Activated CD8-positive, alpha-beta memory T cell treated with anti-CD3 and anti-CD28 coated beads, Interleukin-2, amount 50 U/mL, for 1 hour (primary cell): ENCODE data around the gene UQCC2.

Experiments
- DNase-seq: peaks from one replicate; pipeline ENCODE4 v3.0.0-alpha.2; 2020; ENCODE audit errors: extremely low read depth

The UQCC2 gene

DNA sequence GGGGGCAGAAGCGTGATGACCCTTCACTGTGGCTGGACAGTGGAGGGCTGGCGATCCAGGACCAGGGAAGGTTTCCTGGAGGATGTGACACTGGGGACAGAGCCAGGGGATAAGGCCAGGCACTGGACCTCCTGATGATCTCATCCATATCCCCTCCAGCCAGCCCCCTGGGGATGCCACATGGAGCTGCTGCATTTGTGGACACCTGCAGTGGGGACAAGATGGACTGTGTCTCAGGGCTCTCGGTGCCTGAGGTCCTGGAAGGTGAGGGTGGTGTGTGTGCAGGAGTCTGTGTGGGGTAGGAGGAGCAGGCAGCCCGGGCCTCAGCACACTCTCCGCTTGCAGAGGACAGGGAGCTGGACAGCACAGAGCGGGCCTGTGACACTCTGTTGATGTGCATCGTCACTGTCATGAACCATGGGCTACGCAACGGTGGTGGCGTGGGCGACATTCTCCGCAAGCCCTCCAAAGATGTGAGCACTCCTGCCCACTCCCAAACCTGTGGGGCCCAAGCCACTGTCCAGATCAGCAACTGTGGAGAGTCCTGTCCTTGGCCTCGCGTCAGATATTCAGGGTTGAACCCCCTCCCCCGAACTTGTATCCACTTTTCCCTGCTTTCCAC is 19.9 kb downstream of the UQCC2 start:
- no peak for DNase-seq

GRCh38 chr6:33690766-33691165 is 20.7 kb downstream of the UQCC2 start:
- DNase-seq: no peak

DNA sequence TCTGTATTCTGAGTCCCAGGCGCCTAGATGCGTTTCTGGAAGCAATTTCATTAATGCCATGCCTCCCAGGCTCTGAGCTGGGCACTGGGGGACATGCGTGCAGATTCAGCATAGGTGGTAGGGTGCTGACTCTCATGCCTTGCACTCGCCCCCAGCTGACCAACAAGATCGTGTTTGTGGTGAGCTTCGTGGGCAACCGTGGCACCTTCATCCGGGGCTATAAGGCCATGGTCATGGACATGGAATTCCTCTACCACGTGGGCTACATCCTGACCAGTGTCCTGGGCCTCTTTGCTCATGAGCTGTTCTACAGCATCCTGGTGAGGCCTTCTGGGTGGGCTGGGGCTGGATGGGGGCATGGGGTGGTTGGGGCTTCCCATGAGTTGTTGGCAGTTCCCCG is 21.6 kb downstream of the UQCC2 start:
- no peak for DNase-seq

DNA sequence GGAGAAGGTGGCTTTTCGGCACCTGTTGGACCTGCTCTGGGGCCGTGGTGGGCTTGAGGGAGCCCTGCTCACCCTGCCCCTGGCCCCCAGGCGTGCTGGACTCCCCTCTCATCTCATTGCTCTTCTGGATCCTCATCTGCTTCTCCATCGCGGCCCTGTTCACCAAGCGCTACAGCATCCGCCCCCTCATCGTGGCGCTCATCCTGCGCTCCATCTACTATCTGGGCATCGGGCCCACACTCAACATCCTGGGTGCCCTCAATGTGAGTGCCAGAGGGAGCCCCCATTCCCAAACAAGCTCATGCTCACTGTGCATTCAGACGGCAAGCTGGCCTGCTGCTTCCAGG is 22.4 kb downstream of the UQCC2 start:
- DNase-seq: no peak

DNA sequence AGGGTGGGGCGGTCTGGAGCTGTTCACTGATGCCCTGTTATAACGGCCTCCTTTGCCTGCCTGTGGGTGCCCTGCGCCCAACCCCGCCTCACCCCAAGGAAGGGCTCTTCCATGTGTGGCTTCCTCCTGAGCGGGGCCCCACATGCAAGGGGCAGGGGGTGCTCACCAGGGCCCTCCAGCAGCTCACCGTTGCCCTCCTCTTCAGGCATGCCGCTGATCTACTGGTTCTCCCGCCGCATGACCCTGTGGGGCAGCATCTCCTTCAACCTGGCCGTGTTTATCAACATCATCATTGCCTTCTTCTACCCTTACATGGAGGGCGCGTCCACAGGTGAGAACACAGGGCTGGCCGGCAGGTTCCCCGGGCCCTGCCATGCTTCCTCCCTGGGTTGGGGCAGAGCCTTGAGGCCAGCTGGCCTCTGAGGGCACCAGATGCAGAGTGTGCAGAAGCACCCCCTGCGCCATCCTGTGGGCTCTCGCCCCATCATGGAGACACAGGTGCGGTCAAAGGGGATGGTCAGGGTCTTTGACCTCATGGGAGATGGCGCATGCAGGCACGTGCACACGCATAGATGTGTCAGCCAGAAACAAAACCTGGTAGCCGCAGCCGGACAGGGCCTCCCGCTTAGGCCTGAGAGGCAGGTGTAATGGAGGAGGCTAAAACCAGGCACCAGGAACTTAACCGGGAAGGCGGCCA is 22.9 kb downstream of the UQCC2 start:
- no peak for DNase-seq

GRCh38 chr6:33688006-33688405 is 23.5 kb downstream of the UQCC2 start:
- no peak for DNase-seq

DNA sequence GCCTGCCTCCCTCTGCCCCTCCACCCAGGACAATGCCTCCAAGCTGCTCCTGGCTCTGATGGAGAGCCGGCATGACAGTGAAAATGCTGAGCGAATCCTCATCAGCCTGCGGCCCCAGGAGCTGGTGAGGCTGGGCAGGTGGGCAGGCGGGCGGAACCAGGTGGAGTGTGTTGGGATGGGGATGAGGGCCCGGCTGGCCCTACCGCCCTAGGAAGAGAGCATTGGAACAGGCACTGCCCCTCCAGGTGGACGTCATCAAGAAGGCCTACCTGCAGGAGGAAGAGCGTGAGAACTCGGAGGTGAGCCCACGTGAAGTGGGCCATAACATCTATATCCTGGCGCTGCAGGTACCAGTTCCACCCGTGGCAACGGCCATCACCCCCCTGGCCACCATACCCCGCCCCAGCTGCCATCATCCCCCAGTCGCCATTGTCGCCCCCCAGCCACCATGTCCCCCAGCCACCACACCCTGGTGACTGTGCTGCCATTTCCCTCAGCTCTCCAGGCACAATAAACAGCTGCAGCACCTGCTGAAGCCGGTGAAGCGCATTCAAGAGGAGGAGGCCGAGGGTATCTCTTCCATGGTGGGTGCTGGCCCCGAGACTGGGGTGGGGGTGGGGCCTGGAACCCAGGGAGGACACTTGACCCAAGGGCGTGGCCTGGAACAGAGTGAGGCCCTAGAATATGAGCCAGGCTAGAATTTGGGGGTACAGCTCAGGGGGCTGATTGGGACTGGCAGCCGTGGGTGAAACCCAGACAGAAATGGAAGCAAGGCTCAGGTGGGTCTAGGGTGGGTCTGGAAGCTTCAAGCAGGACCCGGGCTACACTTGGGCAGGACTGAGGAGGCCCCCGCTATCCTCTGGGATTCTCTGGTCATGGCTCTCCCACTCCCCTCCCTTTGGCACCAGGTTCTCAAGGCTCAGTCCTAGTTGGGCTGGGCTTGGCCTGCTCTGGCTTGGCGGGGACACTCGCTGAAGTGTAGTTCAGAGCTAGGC is 24.2 kb downstream of the UQCC2 start:
- DNase-seq: no peak

GRCh38 chr6:33686225-33686924 is 25.1 kb downstream of the UQCC2 start:
- no peak for DNase-seq

- DNase-seq: no peak
Observed at GRCh38 chr6:33685411-33686224, 25.9 kb downstream of the UQCC2 start.

- DNase-seq: no peak
Observed at GRCh38 chr6:33684983-33685382, 26.5 kb downstream of the UQCC2 start.

DNA sequence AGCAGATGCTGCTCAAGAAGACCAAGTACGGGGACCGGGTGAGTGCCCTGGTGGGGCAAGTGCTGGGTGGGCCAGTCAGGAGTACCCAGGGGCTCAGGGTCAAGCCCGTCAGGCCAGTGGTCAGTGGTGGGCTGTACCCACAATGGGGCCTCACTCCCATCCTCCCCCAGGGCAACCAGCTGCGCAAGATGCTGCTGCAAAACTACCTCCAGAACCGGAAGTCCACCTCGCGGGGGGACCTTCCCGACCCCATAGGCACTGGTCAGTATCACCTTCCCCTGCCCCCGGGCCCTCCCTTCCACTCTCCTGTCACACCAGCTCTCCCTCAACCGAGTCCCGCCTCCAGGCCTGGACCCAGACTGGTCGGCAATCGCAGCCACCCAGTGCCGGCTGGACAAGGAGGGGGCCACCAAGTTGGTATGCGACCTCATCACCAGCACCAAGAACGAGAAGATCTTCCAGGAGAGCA is 27.0 kb downstream of the UQCC2 start:
- DNase-seq: no peak

GRCh38 chr6:33683576-33684427 is 27.7 kb downstream of the UQCC2 start:
- DNase-seq: no peak

DNA sequence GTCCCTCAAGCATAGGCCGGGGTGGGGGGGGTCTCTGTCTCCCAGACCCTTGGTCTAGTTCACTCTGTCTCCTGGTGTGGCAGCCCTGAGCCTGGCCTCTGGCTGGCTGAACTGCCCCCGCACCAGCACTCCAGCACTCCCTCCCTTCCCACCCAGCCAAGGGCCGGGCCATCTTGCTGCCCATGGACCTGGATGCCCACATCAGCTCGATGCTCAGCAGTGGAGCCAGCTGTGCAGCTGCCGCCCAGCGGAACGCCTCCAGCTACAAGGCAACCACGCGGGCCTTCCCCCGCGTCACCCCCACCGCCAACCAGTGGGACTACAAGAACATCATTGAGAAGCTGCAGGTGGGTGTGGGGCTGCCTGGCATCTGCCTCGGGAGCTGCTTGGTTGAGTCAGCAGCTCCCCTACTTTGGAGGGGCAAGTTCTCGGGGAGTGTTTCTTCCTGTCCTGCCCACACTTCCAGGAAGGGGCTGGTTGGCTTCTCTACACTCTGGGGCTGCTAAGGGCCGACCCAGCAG is 28.4 kb downstream of the UQCC2 start:
- DNase-seq: no peak

DNA sequence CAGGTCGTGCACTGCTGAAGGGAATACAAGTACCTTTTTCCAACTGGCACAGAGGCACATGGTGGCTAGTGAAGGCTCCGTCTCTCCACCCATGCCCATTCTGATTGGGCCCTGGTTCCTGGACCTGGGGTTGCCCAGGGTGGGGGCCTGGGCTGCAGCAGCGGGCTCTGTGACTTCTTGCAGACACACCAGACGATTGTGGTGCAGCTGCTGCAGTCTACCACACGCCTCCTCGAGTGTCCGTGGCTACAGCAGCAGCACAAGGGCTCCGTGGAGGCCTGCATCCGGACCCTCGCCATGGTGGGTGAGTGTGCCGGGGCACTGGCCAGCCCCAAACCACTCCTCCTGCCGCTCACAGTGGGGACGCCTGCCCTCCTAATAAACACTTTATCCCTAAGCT is 29.2 kb downstream of the UQCC2 start:
- DNase-seq: no peak

DNA sequence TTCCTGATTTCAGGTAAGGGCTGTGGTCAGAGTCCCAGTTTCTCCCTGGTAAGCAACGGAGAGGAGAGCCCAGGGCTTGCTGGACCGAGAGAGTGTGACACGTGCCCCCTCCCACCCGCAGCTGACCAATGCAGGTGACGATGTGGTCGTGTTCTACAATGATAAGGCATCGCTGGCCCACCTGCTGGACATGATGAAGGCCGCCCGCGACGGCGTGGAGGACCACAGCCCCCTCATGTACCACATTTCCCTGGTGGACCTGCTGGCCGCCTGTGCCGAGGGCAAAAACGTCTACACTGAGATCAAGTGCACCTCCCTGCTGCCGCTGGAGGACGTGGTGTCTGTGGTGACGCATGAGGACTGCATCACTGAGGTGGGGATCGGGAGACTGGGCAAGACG is 31.7 kb downstream of the UQCC2 start:
- no peak for DNase-seq

GRCh38 chr6:33678932-33679490 is 32.5 kb downstream of the UQCC2 start:
- no peak for DNase-seq

GRCh38 chr6:33678233-33678931 is 33.1 kb downstream of the UQCC2 start:
- no peak for DNase-seq

DNA sequence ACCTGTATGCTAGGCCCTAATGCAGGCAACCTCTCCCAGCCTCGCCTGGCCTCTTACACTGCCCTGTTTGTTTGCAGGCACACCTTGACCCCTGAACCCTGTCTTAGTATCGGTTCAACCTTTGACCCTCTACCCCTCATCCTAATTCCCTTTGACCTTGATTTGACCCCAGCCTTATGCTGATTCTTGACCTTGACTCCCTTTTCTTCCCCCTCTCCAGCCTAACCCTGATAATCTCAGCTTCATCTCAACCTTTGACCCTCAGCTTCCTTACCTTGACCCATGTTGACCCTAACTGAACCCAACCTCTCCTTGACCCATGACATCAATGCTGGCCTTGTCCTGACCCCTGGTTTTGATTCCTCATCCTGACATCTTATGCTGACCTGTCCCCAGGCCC is 33.8 kb downstream of the UQCC2 start:
- no peak for DNase-seq

GRCh38 chr6:33677143-33677660 is 34.3 kb downstream of the UQCC2 start:
- DNase-seq: no peak
